C1 segment of cervical spinal cord (tissue), 14 donors: ENCODE data around the gene AHDC1.
A peak's percentile ranks its signal among the peaks of the same experiment; 100 is the strongest.

Experiments
- DNase-seq, 14 donors: peaks; one replicate each; lab custom pipeline; 2025; lab: John Stamatoyannopoulos, UW

Gene AHDC1

DNA sequence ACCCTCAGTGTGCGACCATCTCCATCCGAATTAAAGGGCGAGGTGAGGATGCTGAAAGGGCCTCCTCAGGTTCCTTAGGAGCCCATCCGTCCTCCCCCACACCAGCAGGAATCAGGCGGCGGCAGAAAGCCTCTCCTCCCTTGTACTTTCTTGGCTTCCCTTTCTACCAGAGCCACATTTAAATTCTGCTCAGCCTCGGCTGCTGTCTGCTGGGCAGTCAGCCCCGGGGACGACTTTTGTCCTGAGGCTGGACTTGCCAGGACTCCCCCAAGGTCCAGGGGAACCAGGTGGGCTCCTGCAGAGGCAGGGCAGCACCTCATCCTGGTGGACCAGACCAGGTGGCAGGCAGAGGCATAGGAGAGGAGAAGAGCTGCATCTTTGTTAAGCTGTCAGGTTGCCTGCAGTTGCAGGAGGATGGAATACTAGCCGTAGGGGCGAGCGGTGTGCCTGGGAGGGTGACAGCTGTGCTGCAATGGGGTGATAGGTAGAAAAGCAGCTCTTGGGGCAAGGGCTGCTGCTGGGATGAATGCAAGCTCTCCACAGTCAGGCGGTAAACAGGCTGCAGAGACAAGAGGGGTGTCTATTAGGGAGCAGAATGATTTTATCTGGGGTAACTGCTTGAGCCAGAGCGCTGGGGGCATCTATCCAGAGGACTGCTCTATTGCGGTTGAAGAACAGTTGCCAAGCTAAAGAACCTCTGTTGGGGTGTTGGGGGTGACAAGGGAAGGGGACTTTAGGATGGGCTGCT, 67.8 kb downstream of the AHDC1 start:
- peak in 11 of 14 donors; percentile 13 to 73 (median 54) for DNase-seq

DNA sequence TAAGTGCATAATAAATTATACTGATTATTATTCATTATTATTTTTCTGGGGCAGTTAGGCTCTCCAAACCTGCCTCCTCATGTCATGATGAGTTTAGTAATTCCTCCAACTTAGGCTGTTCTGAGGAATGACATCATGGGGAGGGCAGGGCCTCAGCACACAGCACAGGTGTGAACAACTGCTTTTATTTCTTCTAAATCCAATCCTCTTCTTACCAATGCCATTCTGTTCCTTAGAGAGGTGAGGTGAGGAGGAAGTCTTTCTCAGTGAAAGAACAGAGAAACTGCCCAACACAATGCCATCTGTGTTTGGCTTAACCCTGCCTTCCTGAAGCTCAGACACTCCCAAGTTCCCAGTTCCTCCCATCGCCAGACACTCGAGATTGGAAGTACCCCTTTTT, 68.6 kb downstream of the AHDC1 start:
- no peak for DNase-seq

DNA sequence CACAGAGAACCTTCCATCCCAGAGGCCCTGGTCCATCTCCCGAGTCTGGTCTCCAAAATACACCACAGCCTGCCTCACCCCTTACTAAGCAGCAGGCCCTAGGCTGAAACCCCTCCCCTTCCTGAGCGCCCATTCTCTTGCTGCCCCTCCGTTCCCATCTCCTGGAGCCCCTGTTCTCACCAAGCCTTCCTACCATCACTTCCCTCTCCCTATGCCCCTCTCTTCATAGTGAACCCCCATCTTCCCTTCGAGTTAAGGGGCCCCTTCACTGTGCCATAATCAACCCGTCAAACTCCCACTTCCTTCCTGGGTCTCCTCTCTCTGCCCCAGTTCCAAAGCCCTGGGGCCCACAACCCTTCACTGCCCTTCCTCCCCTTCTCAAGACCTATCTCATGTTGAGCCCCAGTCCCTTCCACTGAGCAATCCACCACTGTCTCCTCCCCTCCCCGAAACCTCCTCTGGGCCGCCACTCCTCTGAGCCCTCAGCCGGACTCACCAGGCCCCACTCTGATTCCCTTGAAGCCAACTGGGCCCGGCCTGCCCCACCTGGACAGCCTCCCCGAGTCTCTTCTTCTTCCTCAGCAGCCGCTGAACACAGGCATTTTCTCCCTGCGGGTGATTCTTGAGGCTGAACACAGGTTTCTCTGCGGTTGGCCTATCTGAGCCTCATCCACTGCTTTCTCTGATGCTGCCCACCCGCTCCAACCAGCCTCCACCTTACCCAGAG, 71.8 kb downstream of the AHDC1 start:
- DNase-seq, result no peak

DNA sequence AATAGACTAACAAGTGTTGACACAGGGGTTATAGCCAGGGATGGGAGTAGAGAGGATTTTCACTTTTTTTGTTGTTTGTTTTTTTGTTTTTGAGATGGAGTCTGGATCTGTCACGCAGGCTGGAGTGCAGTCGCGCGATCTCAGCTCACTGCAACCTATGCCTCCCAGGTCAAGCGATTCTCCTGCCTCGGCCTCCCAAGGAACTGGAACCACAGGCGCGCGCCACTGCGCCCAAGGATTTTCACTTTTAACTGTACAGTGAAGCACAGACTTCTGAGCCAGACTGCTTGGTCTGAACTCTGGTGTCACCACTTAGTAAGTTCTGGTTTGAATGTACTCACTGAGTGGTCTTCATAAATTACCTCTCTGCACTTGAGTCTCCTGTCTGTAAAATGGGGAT, 73.8 kb downstream of the AHDC1 start:
- no peak for DNase-seq

DNA sequence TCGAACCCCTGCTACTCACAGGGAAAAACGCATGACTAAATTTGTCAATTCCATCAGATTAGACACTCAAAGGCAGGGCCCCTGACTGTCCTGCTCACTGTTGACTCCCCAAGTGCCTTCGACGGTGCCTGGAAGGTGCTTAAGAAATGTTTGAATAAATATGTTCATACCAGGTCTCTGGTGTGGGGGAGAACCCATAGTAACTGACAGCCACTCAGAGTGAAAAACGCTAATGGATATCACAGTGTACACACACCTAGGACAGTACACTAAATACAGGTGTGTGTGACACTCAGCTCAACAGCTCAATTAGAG, 74.3 kb downstream of the AHDC1 start:
- no peak for DNase-seq

DNA sequence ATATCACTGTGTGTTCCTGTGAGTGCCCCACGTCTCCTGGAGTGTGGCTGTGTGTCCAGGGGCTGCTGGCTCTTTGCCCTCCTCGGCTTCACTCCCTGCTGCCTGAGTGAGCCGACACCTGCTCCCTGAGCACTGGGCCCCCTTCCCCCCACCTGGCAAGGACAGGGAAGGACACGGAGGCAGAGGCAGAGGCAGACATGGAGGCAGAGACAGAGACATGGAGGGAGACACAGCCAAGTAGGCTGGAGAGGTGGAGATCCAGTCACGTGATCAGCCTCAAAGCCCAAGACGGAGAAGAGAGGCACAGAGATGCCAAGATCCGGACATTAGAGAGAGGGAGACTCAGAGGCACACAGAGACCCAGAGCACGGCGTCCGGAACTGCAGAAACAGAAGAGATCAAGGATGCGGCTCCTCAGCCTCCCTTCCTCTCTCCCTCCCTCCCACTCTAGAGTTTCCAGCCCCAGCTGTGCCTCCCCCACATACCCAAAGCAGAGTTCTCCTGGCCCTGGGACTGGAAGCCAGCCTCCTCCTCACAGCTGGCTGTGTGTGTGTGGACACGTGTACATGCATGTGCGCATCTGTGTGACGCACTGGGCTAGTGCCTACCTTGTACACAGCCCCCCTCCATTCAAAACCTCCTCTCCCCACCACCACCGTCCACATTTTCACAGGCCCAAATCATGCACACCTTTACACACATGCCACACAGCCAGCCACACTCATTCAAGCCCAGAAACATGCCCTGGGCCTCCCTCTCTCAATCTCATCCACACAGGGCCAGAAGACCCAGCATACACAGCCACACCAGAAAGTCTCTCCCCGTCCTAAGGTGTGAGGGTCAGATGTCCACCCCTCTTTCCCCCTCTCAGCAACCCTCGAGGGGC, 74.9 kb downstream of the AHDC1 start:
- DNase-seq, result peak in 11 of 14 donors; percentile 31 to 83 (median 62)

DNA sequence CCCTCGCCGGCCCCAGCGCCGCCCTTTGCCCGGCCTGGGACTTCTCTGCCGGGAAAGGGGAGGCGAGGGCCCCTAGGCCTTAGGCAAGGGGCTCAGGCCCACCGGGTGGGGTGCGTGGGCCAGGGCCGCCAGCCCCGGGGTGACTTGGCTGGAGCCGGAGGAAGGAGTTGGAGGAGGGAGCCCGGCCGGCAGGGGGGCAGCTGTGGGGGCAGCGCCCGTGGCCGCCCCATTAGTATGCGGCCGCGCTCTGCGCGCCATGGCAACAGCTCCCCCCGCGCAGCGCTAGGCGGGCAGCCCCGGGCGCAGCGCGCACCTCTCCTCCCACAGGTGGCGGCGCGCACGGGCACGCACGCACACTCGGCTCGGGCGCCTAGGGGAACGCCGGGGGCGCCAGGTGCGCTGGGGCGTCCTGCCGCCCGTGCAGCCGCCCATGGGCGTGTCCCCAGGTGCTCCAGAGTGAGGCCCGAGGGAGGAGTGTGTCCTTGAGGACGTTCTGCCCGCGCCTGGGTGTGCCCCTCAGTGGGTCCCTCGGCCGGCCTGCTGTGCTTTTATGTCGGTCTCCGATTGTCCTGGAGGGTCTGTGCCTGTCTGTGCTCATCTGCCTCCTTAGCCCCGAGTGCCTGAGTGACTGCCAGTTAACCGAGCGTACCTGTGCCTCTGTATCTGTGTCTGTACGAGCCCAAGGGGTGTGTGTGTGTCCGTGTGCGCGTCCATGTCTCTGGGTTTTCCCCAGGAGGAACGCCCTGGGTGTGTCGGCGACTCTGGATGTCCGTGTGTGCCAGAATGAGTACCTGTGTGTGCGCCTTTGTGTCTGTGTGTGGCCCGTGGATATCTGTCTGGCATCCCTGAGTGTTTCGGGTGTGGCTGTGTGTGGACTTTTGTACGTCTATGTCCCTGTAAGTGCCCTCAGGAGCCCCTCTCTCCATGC, 75.8 kb downstream of the AHDC1 start:
- peak in 8 of 14 donors; percentile 17 to 72 (median 46) for DNase-seq

DNA sequence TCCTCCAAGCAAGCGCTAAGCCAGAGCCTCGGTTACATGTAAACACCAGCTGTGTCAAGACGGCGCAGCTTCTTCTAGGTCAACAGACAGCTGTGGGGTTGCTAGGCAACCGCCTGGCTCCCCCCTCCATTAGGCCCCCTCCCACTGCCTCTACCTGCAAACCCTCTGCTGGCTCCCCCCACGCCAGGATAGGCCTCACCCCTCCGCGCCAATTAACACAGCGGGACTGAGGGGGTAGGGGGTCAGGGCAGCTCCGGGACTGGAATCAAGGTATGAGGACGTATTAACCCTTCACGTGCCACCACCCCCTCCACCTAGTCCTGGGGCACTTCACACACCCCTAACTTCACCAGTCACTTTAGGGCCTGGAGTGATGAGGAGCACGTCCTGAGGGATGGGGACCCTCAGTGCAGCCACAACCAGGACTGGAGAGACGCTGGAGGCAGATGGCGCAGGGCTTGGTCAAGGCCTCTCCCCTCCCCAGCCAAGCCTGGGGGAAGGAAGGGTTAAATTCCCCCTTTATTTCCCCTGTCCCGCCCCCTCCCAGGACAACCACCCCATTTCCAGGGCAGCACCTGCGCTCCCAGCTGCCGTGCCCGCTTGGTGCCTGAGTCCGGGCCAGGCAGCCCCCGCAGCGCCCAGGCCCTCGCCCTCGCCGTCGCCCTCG, 76.6 kb downstream of the AHDC1 start:
- DNase-seq, result peak in 4 of 14 donors; percentile 18 to 48 (median 28)

DNA sequence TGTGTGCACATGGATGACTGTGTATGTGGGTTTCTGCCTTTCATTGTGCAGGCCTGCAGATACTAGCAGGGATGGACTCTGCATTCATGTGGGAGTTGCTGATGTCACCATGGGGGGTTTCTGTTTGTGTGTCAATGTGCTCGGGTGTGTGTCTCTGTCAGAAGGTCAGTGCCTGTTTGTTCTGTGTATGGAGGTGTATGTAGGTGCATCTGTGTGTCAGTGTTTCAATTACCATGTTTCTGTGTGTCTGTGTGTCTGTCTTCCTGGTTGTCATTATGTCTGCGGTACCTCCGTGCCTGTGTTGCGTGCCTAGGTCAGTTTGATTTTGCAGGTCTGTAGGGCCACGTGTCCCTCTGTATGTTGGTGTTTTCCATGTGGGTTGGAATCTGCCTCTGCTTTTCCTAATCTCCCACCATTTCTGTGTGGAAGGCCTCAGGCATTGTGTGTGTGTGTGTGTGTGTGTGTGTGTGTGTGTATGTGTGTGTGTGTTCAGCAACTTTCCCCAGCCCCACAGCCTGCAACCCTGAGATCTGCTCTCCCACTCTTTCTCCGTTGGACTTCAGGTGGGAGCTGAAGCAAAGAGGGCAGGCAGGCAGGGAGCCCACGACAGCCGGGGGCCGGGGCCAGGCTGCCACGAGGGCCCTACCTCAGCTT, 77.2 kb downstream of the AHDC1 start:
- no peak for DNase-seq

DNA sequence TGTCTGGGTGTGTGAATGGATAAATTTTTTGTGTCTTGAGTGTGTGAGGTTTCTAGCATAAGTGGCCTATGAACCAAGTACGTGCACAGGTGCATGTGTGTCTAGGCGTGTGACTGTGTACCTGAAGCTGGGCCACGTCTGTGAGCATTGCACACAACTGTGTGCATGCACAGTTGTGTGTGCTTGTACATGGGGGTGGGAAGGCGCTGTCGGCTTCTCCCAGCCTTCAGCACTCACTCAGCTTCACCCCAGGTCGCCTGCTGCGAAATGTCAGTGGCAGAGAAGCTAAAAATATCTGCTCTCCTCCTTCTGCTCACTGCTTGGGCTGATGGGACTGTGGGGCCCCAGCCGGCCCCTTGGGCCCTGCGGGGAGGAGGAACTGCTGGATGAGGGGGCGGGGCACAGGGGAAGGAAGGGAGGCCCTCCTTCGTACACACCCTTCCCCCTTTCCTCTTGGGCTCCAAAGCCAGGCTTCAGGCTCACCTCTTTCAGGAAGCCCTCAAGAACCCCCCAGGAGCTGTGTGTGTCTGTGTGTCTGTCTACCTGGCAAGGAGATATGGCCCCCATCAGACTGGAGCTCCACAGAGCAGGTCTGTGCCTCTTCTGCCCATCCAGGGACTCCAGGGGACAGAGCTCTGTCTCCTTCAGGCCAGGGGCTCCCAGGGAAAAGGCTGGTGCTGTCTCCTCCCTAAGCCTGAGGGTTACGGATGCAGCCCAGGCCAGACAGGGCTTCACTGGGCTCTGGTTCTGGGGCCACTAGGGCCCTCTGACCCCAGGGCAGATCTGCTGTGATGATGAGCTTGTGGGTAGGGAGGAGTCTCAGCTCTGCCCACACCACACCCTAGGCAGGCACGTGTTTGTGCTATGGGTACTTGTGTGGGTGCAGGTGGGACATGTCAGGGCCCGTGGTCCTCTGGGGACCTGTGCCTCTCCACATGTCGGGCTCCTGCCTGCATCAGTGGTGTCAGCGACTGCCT, 78.4 kb downstream of the AHDC1 start:
- peak in 9 of 14 donors; percentile 24 to 70 (median 54) for DNase-seq

DNA sequence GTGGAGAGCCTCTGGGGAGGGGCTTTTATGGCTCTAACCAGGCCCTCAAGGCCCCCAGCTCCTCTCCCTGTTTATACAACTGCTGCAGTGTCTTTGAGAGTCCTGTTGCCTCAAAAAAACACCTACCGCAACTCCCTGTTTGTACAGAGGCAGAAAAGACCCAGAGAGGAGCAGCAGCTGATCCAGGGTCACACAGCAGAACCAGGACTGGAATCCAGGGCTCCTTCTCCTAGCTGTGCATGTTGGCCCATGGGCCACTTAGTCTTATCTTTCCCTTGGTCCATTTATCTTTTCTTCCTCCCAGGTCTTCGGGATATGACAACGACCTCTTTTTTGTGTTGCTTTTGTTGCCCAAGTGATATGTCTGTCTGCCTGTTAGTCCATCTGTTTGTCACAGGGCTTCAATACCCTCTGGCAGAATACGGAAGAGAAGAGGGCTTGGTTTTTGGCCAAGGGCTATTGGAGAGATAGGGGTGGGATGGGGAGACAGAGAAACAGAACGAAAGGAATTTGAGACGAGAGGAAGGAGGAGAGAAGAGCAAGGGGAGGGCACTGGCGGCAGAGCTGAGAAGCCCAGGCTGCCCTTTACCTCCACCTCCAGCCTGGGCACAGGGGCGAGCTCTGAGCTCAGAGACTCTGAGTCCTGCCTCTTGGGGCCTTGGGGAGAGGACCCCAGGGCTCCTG, 80.5 kb downstream of the AHDC1 start:
- DNase-seq, result peak in 1 of 14 donors; percentile 49

DNA sequence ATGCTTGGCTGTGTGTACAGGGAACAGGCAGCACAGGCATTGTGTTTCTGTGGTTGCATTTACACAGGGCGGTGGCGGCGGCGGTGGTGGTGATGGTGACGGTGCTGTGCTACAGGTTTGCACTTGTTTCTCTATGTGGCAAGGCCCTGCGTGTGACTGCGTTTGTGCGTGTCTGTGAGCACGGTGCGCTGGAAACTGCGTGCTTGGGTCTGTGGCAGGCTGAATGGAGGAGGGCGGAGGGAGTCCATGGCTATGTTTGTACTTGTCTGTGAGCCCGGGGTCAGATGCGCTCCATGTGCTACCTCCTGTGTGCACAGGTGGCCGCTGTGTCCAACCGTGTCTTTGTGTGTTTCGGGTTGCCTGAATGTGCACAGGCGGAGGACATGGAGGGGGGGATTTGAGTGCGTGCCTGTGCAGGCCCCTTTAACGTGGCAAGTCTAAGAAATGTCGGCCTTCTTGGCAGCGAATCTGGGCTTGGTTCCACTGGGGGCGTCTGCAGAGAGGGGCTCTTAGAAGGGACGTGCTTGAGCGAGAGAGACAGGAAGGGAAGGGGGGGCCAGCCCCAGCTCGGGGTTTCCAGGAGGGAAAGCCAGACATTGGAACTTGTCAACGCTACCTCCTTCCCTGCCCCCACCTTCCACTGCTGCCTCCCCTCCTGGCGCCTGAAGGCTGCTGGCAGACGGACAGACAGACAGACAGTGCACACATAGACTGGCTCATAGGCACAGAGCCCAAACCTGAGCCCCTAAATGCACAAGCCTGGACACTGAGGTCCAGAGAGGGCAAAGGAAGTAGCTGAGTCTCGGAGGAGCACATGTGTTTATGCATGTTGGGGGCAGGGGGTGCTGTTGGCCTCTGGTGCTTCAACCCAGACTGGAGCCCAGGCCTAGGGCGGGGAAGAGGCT, 81.3 kb downstream of the AHDC1 start:
- DNase-seq, result peak in 10 of 14 donors; percentile 23 to 89 (median 46)

DNA sequence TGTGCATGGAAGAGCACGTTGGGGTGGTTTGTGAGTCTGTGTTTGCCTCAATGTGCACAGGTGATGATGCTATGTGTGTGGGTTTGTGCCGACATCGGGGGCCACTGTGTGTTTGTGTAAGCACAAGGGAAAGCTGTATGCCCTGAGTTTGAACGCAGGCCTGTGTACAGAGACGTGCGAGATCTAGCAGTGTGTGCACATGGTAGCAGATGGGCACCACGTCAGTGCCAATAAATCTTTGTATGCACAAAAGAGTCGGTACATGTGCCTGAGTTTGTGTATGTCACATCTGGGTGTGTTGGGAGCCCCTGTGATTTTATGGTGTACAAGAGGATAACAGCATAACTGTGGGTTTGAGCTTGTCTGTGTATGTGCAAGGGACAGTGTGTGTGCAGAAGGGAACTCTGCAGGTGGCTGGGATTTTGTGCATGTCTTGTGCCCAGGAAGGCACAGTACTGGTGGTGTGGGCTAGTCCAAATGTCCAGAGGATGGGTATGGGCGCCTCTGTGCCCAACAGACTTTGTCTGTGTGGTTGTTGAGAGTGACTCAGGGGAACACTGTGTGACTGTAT, 82.0 kb downstream of the AHDC1 start:
- peak in 5 of 14 donors; percentile 32 to 89 (median 48) for DNase-seq

DNA sequence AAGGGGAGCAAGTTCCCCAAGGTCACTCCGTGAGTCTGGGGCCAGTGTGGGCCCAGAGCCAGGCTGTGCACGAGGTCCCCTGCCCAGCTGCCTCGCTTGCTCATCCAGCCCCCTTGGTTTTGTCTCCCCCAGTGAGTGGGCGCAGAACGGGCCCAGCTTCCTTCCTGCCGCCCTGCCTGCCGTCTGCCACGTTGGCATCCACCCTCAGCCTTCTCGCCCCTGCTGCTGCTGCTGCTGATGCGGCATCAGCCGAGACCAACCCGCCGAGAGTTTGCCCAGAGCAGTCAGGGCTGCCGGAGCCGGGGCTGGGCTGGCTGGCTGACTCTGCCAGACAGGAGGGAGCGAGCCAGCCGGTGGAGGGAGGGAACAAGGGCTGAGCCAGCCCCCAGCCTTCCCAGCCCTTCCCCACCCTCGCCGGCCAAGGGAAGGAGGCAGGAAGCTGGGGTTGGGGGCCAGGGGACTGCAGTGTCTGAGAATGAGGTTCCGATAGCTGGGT, 82.6 kb downstream of the AHDC1 start:
- peak in 9 of 14 donors; percentile 24 to 71 (median 49) for DNase-seq

DNA sequence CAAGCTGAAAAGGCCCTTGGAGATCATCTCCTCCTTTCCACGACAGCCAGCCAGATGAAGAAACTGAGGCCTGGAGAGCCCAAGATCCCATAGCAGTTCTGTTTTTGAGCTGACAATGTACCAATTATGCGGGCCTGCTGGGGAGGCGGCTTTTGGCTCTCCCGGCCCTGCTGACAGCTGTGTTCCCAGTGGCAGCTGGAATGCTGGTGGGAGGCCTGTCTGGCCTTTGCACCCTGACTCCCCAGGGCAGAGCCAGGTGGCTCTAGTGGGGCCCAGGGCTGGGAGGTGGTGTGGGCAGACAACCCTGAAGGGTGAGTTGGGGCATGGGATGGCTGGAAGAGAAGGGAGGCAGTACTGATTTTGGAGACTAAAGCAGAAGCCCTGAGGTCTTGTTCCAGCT, 83.3 kb downstream of the AHDC1 start:
- peak in 5 of 14 donors; percentile 17 to 36 (median 28) for DNase-seq
